Dermis lymphatic vessel endothelial cell (primary cell): ENCODE data around the gene RHOT2. TPM values are rescaled to one million over a fixed set of nuclear protein-coding genes. Genes with fewer than 3 reads are reported as not detected.

Source experiments
- total RNA-seq: library from RNA; depleted of rRNA; stranded (reverse); fragments of >200 nt; gene quantifications from 2 replicates; pipeline ENCODE4 v1.2.1, GENCODE V29; 2014

Gene RHOT2
- total RNA-seq, 1 donor from 2014 or later, result 23.8 TPM

Other genes starting within 250 kb of the RHOT2 start
- 27.5 and 38.9 TPM in 2 replicates for gene RAB11FIP3, start 242.5 kb upstream of the RHOT2 start, total RNA-seq
- gene CAPN15, start 140.4 kb upstream of the RHOT2 start, total RNA-seq, result 18.3 and 25.2 TPM in 2 replicates
- not detected in 2 replicates for gene PRR35, start 107.7 kb upstream of the RHOT2 start, total RNA-seq
- gene NHLRC4, start 101.1 kb upstream of the RHOT2 start, total RNA-seq, result 2.2 and 2.3 TPM in 2 replicates
- gene PIGQ, start 98.2 kb upstream of the RHOT2 start, total RNA-seq, result 15.1 and 15.9 TPM in 2 replicates
- gene RAB40C, start 78.1 kb upstream of the RHOT2 start, total RNA-seq, result 9.2 and 10.9 TPM in 2 replicates
- gene WFIKKN1, start 37.1 kb upstream of the RHOT2 start, total RNA-seq, result under 0.01 and 0.09 TPM in 2 replicates
- gene METTL26, start 31.8 kb upstream of the RHOT2 start, total RNA-seq, result 46.4 and 47.7 TPM in 2 replicates
- 6.9 and 9.4 TPM in 2 replicates for gene MCRIP2, start 26.3 kb upstream of the RHOT2 start, total RNA-seq
- 6.2 and 6.4 TPM in 2 replicates for gene WDR90, start 18.8 kb upstream of the RHOT2 start, total RNA-seq
- 0.17 TPM in 1 of 2 replicates, not detected in the other for gene RHBDL1, start 7.5 kb downstream of the RHOT2 start, total RNA-seq
- 71.7 and 89.8 TPM in 2 replicates for gene STUB1, start 12.3 kb downstream of the RHOT2 start, total RNA-seq
- 17.9 and 18.5 TPM in 2 replicates for gene JMJD8, start 16.2 kb downstream of the RHOT2 start, total RNA-seq
- 1.7 and 2.5 TPM in 2 replicates for gene WDR24, start 22.3 kb downstream of the RHOT2 start, total RNA-seq
- gene FBXL16, start 37.7 kb downstream of the RHOT2 start, total RNA-seq, result under 0.01 and 0.09 TPM in 2 replicates
- 14.1 and 27.2 TPM in 2 replicates for gene METRN, start 47.0 kb downstream of the RHOT2 start, total RNA-seq
- gene ANTKMT, start 53.0 kb downstream of the RHOT2 start, total RNA-seq, result 12.2 and 13.8 TPM in 2 replicates
- 0.22 and 0.34 TPM in 2 replicates for gene CCDC78, start 58.3 kb downstream of the RHOT2 start, total RNA-seq
- 4.6 and 4.7 TPM in 2 replicates for gene HAGHL, start 59.0 kb downstream of the RHOT2 start, total RNA-seq
- 23.0 and 30.9 TPM in 2 replicates for gene CIAO3, start 72.9 kb downstream of the RHOT2 start, total RNA-seq
- 0.17 TPM in 1 of 2 replicates, not detected in the other for gene MSLN, start 92.6 kb downstream of the RHOT2 start, total RNA-seq
- 19.3 and 19.5 TPM in 2 replicates for gene RPUSD1, start 120.2 kb downstream of the RHOT2 start, total RNA-seq
- 3.1 and 3.3 TPM in 2 replicates for gene CHTF18, start 120.5 kb downstream of the RHOT2 start, total RNA-seq
- not detected in 2 replicates for gene GNG13, start 132.6 kb downstream of the RHOT2 start, total RNA-seq